Measurements from ENCODE around the gene CEACAM18. TPM values are rescaled to one million over a fixed set of nuclear protein-coding genes. Genes with fewer than 3 reads are reported as not detected.

CEACAM18 gene
- polyA plus RNA-seq, 1 of the 3 experiments (the other 2 are of a cell fraction): not detected

DNA sequence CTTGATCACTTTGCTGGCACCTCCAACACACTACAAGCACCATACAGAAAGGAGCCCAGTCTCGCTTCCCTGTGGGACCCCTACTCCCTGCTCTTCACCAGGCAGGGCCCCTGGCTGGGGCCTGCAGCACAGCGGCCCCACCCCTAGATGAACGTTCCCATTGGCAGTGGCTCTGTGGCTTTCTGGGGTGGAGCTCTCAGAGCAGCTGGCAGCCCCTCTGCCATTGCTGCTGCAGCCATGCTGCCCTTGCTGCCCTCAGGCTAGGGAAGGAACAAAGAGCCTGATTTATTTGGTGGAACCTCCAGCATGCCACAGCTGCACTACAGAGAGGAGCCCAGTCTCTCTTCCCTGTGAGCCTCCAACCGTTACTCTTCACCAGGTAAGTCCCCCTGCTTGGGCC lies 47.3 kb downstream of the CEACAM18 start:
- H4K20me1 ChIP-seq (ENCODE audit: insufficient read depth): no peaks in the 10 kb centered on the region
- H3K4me1 ChIP-seq (ENCODE audit: control insufficient read depth in 1 of 2, insufficient read depth in 2 of 2, low read depth in 1 of 2, low read length in 1 of 2): no peaks in the 10 kb centered on the region
- no peak overlapping the region for H2AFZ ChIP-seq (ENCODE audit: low read depth)
- no peak overlapping the region for H3K4me2 ChIP-seq
- CTCF ChIA-PET: interaction anchor here (1.2 to 3.2 kb wide), 2 partner anchors 10 to 132 kb away, joined by 3 to 10 read pairs; no protein-coding TSS in a partner anchor
- H3K36me3 ChIP-seq (replicated peaks in 1 of 2; ENCODE audit: control insufficient read depth in 1 of 2, insufficient read depth in 2 of 2, low read length in 1 of 2): no peaks in the 10 kb centered on the region
- no peaks in the 10 kb centered on the region for H3K79me2 ChIP-seq (ENCODE audit: insufficient read depth)
- peaks cover 14% of the 10 kb centered on the region for H3K27me3 ChIP-seq (ENCODE audit: insufficient read depth)
- no peaks in the 10 kb centered on the region for H3K9me2 ChIP-seq
- no peak overlapping the region for H3K9ac ChIP-seq
- H3K9me3 ChIP-seq: no peaks in the 10 kb centered on the region
- DNase-seq: no peak
- H3F3A ChIP-seq (replicated peaks; ENCODE audit: insufficient read depth): no peaks in the 10 kb centered on the region
- 0% methylated on average over 1 of the region's 4 CpGs for WGBS (ENCODE audit: low lambda C conversion rate)
- no peak overlapping the region for H3K4me3 ChIP-seq (ENCODE audit: low read depth in 2 of 2, low read length in 1 of 2)
- POLR2A ChIA-PET: no interaction called here
- no peak for TF ChIP-seq SIN3A (IDR thresholded peaks at IDR 0.05; ENCODE audit: borderline replicate concordance, low read depth, low read length)
- no peak overlapping the region for H3K27ac ChIP-seq (ENCODE audit: low read depth in 2 of 2, low read length in 1 of 2)

DNA sequence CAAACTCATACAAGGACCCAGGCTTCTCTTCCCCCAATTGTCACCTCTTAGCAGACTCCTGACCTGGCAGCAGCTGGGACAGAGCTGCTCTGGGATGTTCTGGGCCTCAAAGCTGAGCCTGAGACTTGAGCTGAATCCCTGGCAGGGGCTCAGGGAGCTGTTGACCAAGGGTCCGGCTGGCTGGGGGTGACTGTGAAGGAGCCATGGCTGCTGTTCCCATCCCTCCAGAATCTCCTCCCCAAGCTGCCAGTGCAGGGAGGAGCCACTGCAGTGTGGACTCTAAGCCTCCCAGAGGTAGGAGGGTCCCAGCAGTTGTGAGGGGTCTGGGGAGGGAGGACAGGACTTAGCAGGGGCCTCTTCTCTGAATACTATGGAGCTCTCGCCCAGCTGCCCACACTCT lies 51.0 kb downstream of the CEACAM18 start:
- Histone ChIP-seq H4K20me1 (ENCODE audit: insufficient read depth) (no peaks in the 10 kb centered on the region), H3K4me2 (no peak overlapping the region), H3K79me2 (ENCODE audit: insufficient read depth) (no peaks in the 10 kb centered on the region), H2AFZ (ENCODE audit: low read depth) (no peak overlapping the region), H3K9ac (no peak overlapping the region), H3F3A (replicated peaks; ENCODE audit: insufficient read depth) (no peaks in the 10 kb centered on the region), H3K27ac (ENCODE audit: low read depth in 2 of 2, low read length in 1 of 2) (no peak overlapping the region), H3K4me1 (ENCODE audit: control insufficient read depth in 1 of 2, insufficient read depth in 2 of 2, low read depth in 1 of 2, low read length in 1 of 2) (no peaks in the 10 kb centered on the region), H3K27me3 (ENCODE audit: insufficient read depth) (peaks cover 36% of the 10 kb centered on the region), H3K36me3 (replicated peaks in 1 of 2; ENCODE audit: control insufficient read depth in 1 of 2, insufficient read depth in 2 of 2, low read length in 1 of 2) (no peaks in the 10 kb centered on the region), H3K9me2 (no peaks in the 10 kb centered on the region), H3K4me3 (ENCODE audit: low read depth in 2 of 2, low read length in 1 of 2) (no peak overlapping the region), H3K9me3 (no peaks in the 10 kb centered on the region)
- ChIA-PET CTCF (interaction anchor here (1.0 to 1.8 kb wide), 5 partner anchors 14 to 128 kb away, joined by 3 to 5 read pairs (median 3); no protein-coding TSS in a partner anchor), POLR2A (no interaction called here)
- WGBS (ENCODE audit: low lambda C conversion rate): 0% methylated on average over 2 of the region's 2 CpGs
- DNase-seq: no peak
- TF ChIP-seq FOXJ3 (CRISPR knock-in tag; IDR thresholded peaks at IDR 0.05): no peak
- TF ChIP-seq RCOR1 (IDR thresholded peaks at IDR 0.05; ENCODE audit: low read length): no peak

DNA sequence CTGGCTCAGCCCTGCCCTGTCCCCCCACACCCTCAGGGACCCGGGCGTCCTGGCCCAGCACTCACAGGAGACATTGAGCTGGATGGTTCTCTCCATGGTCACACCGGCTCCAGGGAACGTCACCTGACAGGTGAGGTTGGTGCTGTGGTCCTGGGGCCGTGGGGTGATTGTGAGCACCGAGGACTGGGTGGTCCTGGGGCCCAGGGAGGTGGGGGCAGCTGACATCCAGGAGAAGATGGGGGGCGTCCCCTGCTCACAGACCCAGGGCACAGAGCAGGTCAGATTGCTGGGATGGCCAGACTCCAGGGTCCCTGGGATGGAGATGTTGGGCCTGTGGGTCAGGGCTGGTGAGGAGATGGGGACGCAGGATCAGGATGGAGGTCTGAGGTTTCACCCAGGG lies 52.3 kb downstream of the CEACAM18 start:
- H3K27me3 ChIP-seq (ENCODE audit: insufficient read depth): peaks cover 36% of the 10 kb centered on the region
- H3K4me1 ChIP-seq (ENCODE audit: control insufficient read depth in 1 of 2, insufficient read depth in 2 of 2, low read depth in 1 of 2, low read length in 1 of 2): no peaks in the 10 kb centered on the region
- no peak overlapping the region for H2AFZ ChIP-seq (ENCODE audit: low read depth)
- POLR2A ChIA-PET: no interaction called here
- TF ChIP-seq GATA2 (CRISPR knock-in tag; IDR thresholded peaks at IDR 0.05) (no peak), FOXJ3 (CRISPR knock-in tag; IDR thresholded peaks at IDR 0.05) (no peak), TEAD4 (IDR thresholded peaks at IDR 0.05; ENCODE audit: borderline replicate concordance, insufficient read depth) (no peak), RCOR1 (IDR thresholded peaks at IDR 0.05; ENCODE audit: low read length) (no peak), NFIC (IDR thresholded peaks at IDR 0.05; ENCODE audit: borderline replicate concordance) (no peak), FOXM1 (IDR thresholded peaks at IDR 0.05; ENCODE audit: low read depth) (no peak), JUND (IDR thresholded peaks at IDR 0.05) (no peak), EP300 (IDR thresholded peaks at IDR 0.05; ENCODE audit: borderline replicate concordance in 1 of 2, low read depth in 1 of 2, low read length in 1 of 2) (no peak), RAD21 (IDR thresholded peaks at IDR 0.05; ENCODE audit: low read length) (no peak), POLR2AphosphoS5 (IDR thresholded peaks at IDR 0.05; ENCODE audit: low read depth, low read length) (no peak), SIN3A (IDR thresholded peaks at IDR 0.05; ENCODE audit: borderline replicate concordance, low read depth, low read length) (no peak), EZH2phosphoT487 (IDR thresholded peaks at IDR 0.05; ENCODE audit: borderline replicate concordance, low read depth) (no peak), FOSL2 (IDR thresholded peaks at IDR 0.05; ENCODE audit: borderline replicate concordance, low read depth) (no peak)
- TF ChIP-seq, protein P1, sequence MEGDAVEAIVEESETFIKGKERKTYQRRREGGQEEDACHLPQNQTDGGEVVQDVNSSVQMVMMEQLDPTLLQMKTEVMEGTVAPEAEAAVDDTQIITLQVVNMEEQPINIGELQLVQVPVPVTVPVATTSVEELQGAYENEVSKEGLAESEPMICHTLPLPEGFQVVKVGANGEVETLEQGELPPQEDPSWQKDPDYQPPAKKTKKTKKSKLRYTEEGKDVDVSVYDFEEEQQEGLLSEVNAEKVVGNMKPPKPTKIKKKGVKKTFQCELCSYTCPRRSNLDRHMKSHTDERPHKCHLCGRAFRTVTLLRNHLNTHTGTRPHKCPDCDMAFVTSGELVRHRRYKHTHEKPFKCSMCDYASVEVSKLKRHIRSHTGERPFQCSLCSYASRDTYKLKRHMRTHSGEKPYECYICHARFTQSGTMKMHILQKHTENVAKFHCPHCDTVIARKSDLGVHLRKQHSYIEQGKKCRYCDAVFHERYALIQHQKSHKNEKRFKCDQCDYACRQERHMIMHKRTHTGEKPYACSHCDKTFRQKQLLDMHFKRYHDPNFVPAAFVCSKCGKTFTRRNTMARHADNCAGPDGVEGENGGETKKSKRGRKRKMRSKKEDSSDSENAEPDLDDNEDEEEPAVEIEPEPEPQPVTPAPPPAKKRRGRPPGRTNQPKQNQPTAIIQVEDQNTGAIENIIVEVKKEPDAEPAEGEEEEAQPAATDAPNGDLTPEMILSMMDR (IDR thresholded peaks at IDR 0.05): no peak
- TF ChIP-seq, protein P2, sequence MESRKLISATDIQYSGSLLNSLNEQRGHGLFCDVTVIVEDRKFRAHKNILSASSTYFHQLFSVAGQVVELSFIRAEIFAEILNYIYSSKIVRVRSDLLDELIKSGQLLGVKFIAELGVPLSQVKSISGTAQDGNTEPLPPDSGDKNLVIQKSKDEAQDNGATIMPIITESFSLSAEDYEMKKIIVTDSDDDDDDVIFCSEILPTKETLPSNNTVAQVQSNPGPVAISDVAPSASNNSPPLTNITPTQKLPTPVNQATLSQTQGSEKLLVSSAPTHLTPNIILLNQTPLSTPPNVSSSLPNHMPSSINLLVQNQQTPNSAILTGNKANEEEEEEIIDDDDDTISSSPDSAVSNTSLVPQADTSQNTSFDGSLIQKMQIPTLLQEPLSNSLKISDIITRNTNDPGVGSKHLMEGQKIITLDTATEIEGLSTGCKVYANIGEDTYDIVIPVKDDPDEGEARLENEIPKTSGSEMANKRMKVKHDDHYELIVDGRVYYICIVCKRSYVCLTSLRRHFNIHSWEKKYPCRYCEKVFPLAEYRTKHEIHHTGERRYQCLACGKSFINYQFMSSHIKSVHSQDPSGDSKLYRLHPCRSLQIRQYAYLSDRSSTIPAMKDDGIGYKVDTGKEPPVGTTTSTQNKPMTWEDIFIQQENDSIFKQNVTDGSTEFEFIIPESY (IDR thresholded peaks at IDR 0.05; ENCODE audit: borderline replicate concordance, low read depth): no peak
- no peak overlapping the region for H3K9ac ChIP-seq
- WGBS (ENCODE audit: low lambda C conversion rate): 0% methylated on average over 1 of the region's 8 CpGs
- no peaks in the 10 kb centered on the region for H3K79me2 ChIP-seq (ENCODE audit: insufficient read depth)
- CTCF ChIA-PET: interaction anchor here (1.2 to 1.8 kb wide), 2 partner anchors 15 to 18 kb away, joined by 4 to 5 read pairs; no protein-coding TSS in a partner anchor
- no peaks in the 10 kb centered on the region for H4K20me1 ChIP-seq (ENCODE audit: insufficient read depth)
- DNase-seq: no peak
- H3F3A ChIP-seq (replicated peaks; ENCODE audit: insufficient read depth): no peaks in the 10 kb centered on the region
- no peak overlapping the region for H3K4me2 ChIP-seq
- no peaks in the 10 kb centered on the region for H3K9me2 ChIP-seq
- H3K27ac ChIP-seq (ENCODE audit: low read depth in 2 of 2, low read length in 1 of 2): no peak overlapping the region
- H3K4me3 ChIP-seq (ENCODE audit: low read depth in 2 of 2, low read length in 1 of 2): no peak overlapping the region
- no peaks in the 10 kb centered on the region for H3K36me3 ChIP-seq (replicated peaks in 1 of 2; ENCODE audit: control insufficient read depth in 1 of 2, insufficient read depth in 2 of 2, low read length in 1 of 2)
- no peaks in the 10 kb centered on the region for H3K9me3 ChIP-seq

Data from SK-N-SH (cell line).